HT-29 (cell line): ENCODE results near the gene SPDYA. TPM values are rescaled to one million over a fixed set of nuclear protein-coding genes. Genes with fewer than 3 reads are reported as not detected.

Source experiments
- DNase-seq: peaks from one replicate; pipeline ENCODE4 v3.0.0-alpha.2; 2015; ENCODE audit warnings: low spot score
- total RNA-seq: library from RNA; depleted of rRNA; stranded (reverse); fragments of >200 nt; shearing (Covaris generic); gene quantifications from 2 replicates; pipeline ENCODE4 v1.2.3, GENCODE V29; 2014

SPDYA gene
- total RNA-seq, 1 experiment from 2014 or later, result 0.46 TPM

GRCh38 chr2:28824870-28825269 is 14.2 kb downstream of the SPDYA start:
- no peak for DNase-seq

DNA sequence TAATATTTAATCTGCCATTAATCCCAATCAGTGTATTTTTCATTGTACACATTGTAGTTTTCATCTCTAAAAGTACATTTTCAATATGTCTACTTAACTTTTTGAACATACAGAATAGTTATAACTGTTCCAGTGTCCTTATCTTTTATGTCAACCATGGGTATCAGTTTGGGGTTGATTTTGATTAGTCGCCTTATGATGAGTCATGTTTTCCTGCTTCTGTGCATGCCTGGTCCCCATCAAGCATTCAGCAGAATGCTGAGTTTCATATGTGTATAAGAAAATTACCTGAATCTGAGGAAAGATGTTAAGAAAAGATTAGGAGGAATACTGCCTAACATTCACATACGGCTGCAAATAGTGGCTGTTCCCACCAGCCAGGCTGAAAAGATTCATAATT is 17.7 kb downstream of the SPDYA start:
- DNase-seq, result no peak

DNA sequence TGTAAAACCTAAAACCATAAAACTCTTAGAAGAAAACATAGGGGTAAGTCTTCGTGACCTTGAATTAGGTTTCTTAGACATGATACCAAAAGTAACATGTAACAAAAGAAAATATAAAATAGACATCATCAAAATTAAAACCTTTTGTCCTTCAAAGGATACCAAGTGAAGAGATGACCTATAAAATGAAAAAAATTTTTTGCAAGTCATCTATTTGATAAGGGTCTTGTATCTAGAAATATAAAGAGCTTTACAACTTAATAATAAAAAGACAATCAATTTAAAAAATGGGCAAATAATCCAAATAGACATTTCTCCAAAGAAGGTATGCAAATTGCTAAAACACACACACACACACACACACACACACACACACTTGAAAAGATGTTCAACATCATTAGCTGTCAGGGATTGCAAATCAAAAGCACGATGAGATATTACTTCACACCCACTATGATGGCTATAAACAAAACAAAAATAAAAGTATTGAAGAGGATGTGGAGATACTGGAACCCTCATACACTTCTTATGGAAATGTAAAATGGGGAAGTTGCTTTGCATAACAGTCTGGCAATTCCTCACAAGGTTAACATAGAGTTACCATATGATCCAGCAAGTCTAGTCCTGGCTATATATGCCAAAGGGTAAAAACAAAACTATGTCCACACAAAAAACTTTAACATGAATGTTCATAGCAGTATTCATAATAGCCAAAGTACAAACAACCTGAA is 23.3 kb downstream of the SPDYA start:
- DNase-seq, result no peak

DNA sequence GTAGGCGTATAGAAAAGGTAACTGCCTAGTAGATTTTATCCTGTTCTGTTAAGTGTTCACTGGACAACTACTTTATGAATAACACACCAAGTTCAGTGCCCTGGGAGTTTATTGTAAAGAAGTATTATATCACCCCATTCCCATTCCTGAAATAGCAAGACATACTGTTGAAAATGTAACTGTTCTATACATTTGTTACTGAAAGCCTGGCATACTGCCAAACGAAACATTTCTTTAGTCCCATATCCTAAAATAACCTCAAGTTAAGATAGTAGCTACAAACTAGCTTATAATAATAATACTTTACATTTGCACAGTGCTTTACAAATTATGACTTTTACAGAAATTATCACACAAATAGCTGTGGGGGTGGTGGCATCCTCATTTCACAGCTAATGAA is 25.1 kb downstream of the SPDYA start:
- no peak for DNase-seq

GRCh38 chr2:28838971-28839370 is 28.3 kb downstream of the SPDYA start:
- DNase-seq, result no peak

- DNase-seq, result no peak
Measured at GRCh38 chr2:28842042-28842441, 31.4 kb downstream of the SPDYA start.

GRCh38 chr2:28855193-28855592 is 44.6 kb downstream of the SPDYA start:
- DNase-seq, result no peak

GRCh38 chr2:28855977-28856376 is 45.3 kb downstream of the SPDYA start:
- DNase-seq, result no peak

DNA sequence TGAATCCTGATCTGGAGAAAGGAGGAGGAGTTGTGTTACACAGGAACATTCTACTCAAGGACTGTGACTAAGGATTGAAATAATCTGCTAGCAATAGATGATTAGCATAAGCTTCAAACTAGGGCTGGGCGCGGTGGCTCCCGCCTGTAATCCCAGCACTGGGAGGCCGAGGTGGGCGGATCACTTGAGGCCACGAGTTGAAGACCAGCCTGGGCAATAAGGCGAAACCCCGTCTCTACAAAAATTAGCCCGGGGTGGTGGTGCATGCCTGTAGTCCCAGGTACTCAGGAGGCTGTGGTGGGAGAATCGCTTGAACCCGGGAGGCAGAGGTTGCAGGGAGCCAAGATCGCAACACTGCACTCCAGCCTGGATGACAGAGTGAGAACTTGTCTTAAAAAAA is 58.0 kb downstream of the SPDYA start:
- no peak for DNase-seq

GRCh38 chr2:28869494-28870145 is 59.0 kb downstream of the SPDYA start:
- DNase-seq, result peak; percentile 1

DNA sequence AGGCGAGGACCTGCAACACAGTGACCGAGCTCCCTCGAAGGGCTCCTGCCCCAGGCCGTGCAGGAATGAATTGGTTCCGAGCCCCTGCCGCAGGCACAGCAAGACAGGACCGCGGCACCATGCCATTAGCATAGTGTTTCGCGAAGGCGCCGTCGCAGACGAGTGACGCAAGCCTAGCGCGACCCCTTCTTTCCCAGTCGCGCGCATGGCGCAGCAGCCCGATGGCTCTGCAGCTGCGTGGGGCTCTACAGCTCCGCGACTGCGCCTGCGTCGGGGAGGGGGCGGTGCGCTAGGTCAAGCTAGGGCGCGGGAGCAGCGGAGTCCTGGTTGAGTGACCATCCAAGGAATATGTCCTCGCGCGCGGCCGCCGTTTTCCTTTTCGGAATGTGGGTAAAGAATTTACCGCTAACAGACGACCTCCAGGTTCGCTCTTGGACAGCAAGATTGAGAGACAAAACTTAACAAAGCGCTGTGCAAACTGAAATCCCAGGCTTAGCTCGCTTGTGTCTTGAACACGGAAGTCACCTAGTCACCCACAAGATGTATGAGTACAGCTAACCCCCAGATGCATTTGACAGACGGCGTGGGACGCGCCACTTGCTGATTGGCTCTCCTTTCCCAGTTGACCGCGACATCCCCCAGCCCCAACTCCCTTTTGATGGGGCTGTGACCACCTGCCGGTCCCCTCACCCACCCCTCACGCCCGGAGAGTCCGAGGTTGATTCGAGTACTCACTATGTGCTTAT is 59.7 kb downstream of the SPDYA start, which contains the start of gene TRMT61B:
Gene TRMT61B, minus strand, starts transcription at position 164 of the 746 bp plus-strand sequence. Its CDS starts 32 bp downstream, at position 132.
- DNase-seq, result peak; percentile 96

- DNase-seq, result no peak
Measured at GRCh38 chr2:28871620-28872019, 61.0 kb downstream of the SPDYA start.

- DNase-seq, result no peak
Measured at GRCh38 chr2:28880193-28880592, 69.6 kb downstream of the SPDYA start.

DNA sequence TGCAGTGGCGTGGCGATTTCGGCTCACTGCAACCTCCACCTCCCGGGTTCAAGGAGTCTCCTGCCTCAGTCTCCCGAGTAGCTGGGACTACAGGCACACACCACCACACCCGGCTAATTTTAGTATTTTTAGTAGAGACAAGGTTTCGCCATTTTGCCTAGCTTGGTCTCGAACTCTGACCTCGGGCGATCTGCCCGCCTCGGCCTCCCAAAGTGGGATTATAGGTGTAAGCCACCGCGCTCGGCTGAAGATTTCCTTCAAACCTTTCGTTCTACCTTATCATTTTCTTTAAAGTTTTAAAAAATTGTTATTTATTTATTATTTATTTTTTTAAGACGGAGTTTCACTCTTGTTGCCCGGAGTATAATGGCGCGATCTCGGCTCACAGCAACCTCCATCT is 82.9 kb downstream of the SPDYA start:
- no peak for DNase-seq

DNA sequence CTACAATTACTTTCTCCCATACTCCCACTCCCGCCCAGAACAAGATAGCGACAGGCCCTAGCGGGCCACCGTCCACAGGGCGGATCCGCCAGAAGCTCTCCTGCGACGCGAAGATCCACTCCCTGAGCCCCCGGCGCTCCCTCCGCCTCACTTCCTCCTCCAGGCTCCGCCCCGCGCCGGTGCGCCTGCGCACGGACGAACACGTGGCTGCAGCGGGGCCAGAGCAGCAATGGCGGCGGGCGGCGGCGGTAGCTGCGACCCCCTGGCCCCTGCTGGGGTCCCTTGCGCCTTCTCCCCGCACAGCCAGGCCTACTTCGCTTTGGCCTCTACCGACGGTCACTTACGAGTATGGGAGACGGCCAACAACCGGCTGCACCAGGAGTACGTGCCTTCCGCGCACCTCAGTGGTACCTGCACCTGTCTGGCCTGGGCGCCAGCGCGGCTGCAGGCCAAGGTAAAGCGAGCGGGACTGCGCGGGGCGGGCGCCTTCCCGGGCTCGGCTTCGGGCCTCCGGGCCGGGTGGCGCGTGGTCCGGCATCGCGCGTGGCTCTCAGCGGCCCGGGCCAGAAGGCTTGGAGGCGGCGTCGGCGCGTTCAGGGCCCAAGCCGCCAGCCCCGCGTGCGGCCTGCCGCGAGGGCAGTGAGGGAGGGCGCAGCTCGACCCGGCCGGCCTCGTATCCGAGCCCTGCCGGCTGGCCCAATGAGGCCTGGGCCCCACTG is 84.0 kb downstream of the SPDYA start, which contains the start of gene WDR43:
Gene WDR43, plus strand, starts transcription at position 198 of the 719 bp plus-strand sequence. Its CDS starts 32 bp downstream, at position 230.
- DNase-seq, result peak; percentile 97

DNA sequence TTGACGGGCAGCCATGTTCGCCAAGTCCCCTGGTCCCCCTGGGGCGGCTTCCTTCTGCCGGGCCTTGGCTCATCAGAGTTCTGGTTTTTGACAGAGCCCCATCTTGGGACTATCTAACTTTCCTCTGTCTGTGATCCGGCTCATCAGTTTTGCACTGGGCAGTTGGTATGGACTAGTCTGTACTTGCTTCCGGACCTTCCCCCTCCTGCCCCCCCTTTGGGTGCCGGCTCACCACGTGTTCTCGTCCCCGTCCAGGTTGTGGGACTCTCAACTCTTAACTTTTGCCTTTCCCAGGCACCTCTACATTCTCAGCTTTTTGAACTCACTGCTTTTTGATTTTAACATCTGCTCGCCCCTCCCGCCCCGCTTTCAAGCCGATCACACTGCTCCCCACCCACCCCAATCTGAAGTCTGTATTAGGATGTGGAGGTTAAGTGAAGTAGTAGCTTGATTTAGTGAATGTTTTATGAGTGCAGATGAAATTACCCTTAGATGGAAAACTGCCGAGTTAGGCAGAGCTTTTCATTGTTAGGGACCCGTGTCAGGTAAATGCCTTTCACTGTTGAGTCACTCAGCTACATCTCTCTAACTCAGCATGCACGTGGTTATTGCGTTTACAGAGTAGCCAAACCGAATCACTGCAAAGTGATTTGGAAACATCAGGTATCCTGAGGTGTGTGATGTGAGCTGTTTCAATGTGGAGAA is 84.7 kb downstream of the SPDYA start:
- peak; percentile 64 for DNase-seq

DNA sequence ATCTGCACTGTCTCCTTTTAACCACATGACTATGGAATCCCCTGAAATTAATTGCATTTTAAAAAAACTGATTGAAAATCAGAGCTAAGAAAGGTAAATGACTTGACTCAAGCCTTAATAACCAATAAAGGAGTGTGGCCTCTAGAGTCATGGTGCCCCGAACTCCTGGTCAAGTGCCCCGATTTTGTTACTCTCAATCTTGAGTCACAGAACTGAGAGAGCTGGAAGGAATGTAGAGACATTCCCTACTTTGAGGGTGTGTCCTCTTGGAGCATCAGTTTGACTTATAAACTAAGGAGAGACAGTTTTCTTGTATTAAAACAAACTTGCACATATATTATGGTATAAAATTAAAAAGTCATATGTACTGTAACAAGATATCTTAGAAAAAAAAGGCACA is 86.3 kb downstream of the SPDYA start:
- DNase-seq, result no peak

DNA sequence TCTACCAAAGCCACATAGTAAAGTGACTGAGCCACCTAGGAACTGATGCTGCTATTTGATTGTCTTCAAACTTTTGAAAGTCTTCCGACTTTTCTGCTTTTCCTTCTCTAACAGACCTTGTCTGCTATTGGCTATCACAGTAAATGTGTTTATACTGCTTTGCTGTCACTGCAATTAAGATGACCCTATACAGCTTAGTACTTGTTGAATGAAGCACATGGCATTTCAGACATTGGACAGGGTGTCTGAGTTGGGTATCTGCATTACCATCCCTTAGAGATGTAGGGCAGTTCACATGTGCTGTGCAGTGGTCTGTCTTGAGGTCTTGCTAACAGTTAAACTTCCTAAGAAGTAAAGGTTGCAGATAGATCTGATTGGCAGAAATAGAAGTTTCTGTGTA is 87.4 kb downstream of the SPDYA start:
- DNase-seq, result no peak
